ENCODE results near the gene ABCB11.

DNA sequence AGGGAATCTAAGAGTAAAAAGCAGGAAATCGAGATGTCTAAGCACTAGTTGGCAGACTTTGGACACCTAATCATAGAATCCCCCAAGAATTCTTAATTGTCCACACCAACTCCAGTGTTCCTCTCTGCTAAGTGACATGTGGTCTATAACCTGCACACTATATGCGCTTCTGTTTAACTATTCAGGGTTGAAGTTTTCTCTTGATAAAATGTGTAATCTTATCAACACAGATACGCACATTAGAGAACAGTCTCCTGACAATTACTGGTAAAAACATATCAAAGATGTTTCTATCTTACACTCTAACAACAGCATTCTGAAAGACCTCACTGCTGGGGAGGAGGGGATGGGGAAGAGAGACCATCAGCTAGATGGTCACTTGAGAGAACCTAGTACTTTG lies 3.9 kb downstream of the ABCB11 start:
- TF ChIP-seq, protein P1, sequence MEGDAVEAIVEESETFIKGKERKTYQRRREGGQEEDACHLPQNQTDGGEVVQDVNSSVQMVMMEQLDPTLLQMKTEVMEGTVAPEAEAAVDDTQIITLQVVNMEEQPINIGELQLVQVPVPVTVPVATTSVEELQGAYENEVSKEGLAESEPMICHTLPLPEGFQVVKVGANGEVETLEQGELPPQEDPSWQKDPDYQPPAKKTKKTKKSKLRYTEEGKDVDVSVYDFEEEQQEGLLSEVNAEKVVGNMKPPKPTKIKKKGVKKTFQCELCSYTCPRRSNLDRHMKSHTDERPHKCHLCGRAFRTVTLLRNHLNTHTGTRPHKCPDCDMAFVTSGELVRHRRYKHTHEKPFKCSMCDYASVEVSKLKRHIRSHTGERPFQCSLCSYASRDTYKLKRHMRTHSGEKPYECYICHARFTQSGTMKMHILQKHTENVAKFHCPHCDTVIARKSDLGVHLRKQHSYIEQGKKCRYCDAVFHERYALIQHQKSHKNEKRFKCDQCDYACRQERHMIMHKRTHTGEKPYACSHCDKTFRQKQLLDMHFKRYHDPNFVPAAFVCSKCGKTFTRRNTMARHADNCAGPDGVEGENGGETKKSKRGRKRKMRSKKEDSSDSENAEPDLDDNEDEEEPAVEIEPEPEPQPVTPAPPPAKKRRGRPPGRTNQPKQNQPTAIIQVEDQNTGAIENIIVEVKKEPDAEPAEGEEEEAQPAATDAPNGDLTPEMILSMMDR (IDR thresholded peaks at IDR 0.05), result no peak
- TF ChIP-seq, protein P2, sequence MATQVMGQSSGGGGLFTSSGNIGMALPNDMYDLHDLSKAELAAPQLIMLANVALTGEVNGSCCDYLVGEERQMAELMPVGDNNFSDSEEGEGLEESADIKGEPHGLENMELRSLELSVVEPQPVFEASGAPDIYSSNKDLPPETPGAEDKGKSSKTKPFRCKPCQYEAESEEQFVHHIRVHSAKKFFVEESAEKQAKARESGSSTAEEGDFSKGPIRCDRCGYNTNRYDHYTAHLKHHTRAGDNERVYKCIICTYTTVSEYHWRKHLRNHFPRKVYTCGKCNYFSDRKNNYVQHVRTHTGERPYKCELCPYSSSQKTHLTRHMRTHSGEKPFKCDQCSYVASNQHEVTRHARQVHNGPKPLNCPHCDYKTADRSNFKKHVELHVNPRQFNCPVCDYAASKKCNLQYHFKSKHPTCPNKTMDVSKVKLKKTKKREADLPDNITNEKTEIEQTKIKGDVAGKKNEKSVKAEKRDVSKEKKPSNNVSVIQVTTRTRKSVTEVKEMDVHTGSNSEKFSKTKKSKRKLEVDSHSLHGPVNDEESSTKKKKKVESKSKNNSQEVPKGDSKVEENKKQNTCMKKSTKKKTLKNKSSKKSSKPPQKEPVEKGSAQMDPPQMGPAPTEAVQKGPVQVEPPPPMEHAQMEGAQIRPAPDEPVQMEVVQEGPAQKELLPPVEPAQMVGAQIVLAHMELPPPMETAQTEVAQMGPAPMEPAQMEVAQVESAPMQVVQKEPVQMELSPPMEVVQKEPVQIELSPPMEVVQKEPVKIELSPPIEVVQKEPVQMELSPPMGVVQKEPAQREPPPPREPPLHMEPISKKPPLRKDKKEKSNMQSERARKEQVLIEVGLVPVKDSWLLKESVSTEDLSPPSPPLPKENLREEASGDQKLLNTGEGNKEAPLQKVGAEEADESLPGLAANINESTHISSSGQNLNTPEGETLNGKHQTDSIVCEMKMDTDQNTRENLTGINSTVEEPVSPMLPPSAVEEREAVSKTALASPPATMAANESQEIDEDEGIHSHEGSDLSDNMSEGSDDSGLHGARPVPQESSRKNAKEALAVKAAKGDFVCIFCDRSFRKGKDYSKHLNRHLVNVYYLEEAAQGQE (IDR thresholded peaks at IDR 0.05; ENCODE audit: insufficient read depth in 1 of 2, low read depth in 2 of 2, low read length in 1 of 2), result no peak
